ENCODE measurements around the gene SUN1. TPM values are rescaled to one million over a fixed set of nuclear protein-coding genes. Genes with fewer than 3 reads are reported as not detected.

SUN1 gene
- total and polyA plus RNA-seq, 9 of the 15 experiments (the other 6 are each of a cell fraction or from before 2014, with no cell fraction given) = 36.8 to 132 (median 62.3) TPM

DNA sequence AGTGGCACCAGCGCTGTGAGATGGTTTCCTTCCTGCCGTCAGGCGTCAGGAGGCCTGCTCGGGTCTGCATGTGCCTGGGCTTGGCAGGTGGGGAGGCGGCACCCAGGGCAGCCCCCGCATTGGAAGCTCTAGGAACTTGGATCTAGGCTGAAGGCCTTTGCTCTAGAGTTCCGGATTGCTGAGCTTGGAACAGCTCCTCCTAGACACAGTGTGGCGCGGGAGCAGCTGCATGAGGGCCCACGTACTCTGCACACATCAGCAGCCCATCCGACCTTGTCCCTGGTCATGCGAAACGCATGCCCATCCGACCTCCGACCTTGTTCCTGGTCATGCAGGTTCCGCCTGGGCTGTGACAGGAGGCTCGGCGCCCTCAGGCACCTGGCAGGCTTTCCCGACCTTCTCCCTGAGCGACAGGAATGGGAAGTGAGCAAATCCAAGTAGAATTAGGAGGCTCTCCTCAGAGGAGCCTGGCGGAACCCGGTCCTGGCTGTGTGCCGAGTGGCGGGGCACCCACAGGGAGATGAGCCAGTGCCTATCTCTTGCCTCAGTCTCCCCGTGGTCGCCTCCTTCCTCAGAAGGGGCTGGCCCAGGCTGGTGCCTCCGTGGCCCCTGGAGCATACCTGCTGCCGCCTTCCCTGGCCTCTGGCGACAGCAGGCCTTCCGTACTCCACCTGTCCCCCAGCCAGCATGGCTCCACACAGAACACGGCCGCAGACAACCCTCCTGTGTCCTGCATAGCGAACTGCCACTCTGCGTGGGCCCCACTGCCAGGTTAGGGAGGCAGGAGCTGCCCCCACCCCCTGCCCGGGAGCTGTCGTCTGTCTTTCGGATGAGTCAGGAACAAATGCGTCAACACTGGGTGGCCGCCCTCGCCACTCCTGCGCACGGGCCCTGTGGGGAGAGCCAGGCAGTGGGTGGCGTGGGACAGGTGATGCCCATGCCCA lies 56.1 kb downstream of the SUN1 start:
- peaks cover 15% of the 10 kb centered on the region; the same call in 1 of the 2 replicates for H4K20me1 ChIP-seq (replicated peaks; ENCODE audit: control insufficient read depth, insufficient read depth, low read length)
- 95% methylated on average over 37 of the region's 43 CpGs for WGBS (ENCODE audit: insufficient coverage, low coverage, missing lambda C conversion rate)
- peaks cover 61% of the 10 kb centered on the region for H3K79me2 ChIP-seq (ENCODE audit: control insufficient read depth, insufficient read depth, low read length)
- intact Hi-C loops (cut with micrococcal nuclease) (no loop called here), in situ Hi-C loops (cut with MboI) (no loop called here)
- ChIA-PET CTCF (ENCODE audit: low intra/inter-chr PET ratio) (no interaction called here), POLR2A (interaction anchor here (0.6 kb wide), 1 partner anchor 807 kb away, joined by 3 read pairs; no protein-coding TSS in a partner anchor)
- ATAC-seq (no peak), FAIRE-seq (no peak), DNase-seq (ENCODE audit: extremely low read depth in 1 of 4, low spot score in 3 of 4) (no peak)
- peaks cover 3% of the 10 kb centered on the region for H3K9me1 ChIP-seq (ENCODE audit: control insufficient read depth, insufficient read depth, low read length)
- no peak overlapping the region for H3K4me2 ChIP-seq (ENCODE audit: insufficient read depth, low read length)
- H3K9me3 ChIP-seq (replicated peaks; ENCODE audit: control insufficient read depth, insufficient read depth, low read depth, low read length) = no peaks in the 10 kb centered on the region
- H3K4me3 ChIP-seq = no peak overlapping the region
- H3K27ac ChIP-seq (ENCODE audit: extremely low read depth, low read depth, low read length) = no peak overlapping the region
- TF ChIP-seq, protein P1, sequence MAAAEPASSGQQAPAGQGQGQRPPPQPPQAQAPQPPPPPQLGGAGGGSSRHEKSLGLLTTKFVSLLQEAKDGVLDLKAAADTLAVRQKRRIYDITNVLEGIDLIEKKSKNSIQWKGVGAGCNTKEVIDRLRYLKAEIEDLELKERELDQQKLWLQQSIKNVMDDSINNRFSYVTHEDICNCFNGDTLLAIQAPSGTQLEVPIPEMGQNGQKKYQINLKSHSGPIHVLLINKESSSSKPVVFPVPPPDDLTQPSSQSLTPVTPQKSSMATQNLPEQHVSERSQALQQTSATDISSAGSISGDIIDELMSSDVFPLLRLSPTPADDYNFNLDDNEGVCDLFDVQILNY (CRISPR knock-in tag; IDR thresholded peaks at IDR 0.05) = no peak
- no peak for TF ChIP-seq POLR2A (conservative IDR thresholded peaks at IDR 0.05)
- TF ChIP-seq RBM22 (IDR thresholded peaks at IDR 0.05; ENCODE audit: low read depth, low read length, poor library complexity, severe bottlenecking) = peak; percentile 82
- peak; percentile 63; the same call in 1 of the 2 replicates for TF ChIP-seq POLR2G (IDR thresholded peaks at IDR 0.05; ENCODE audit: low read depth, low read length)
- TF ChIP-seq RBFOX2 (IDR thresholded peaks at IDR 0.05; ENCODE audit: low read depth, low read length) = peak; percentile 30; the same call in 1 of the 2 replicates
- no peaks in the 10 kb centered on the region; a peak in 1 of 5 replicates for H3K27me3 ChIP-seq (ENCODE audit: control insufficient read depth in 2 of 2, insufficient read depth in 2 of 2, low read length in 2 of 2)
- no peak overlapping the region for H2AFZ ChIP-seq (ENCODE audit: low read depth, low read length)
- peaks cover 79% of the 10 kb centered on the region; the same call in 2 of the 3 replicates for H3K36me3 ChIP-seq (ENCODE audit: control insufficient read depth, insufficient read depth, low read length)
- no peak overlapping the region for H3K9ac ChIP-seq (ENCODE audit: insufficient read depth in 1 of 2, low read depth in 2 of 2, low read length in 2 of 2)
- BruUV-seq (replicated peaks) = no TSS peak
- peaks cover 0 to 37% of the 10 kb centered on the region in 2 experiments; a peak in 2 of 5 replicates for H3K4me1 ChIP-seq (replicated peaks in 1 of 2; ENCODE audit: control insufficient read depth in 2 of 2, insufficient read depth in 2 of 2, low read length in 2 of 2)
